ENCODE results near the gene NTRK1.

NTRK1 gene

DNA sequence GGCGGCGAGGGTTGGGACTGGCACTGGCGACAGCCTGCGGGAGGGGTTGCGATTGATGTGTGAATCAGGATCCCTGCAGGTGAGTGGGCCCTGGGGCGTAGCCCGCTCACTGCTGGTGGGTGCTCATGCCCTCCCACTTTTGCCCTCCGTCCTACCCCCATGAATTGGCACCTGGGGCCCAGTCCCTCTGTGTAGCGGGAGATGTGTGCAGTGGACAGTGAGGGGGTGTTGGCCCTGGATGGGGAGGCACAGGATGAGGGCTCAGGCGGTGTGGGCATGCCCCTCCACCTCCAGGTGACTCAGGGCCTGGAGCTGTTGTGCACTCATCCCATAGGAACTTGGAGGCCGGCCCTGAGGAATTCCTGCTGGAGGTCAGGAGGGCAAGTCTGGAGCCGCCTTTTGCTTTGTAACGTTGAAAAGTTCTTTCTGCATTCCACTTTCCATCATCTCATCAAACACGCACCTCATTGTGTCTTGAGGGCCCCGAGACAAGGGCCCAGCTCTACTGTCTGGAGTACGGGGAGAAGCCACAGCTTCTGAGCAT is 35.9 kb downstream of the NTRK1 start:
- DNase-seq (ENCODE audit: low spot score in 2 of 2), result peak in 1 of 2 experiments; percentile 29
- peaks cover 6% of the 10 kb centered on the region for H3K4me1 ChIP-seq
- no peaks in the 10 kb centered on the region for H3K36me3 ChIP-seq (replicated peaks)
- no peak overlapping the region for H3K4me3 ChIP-seq
- in situ Hi-C loops (cut with MboI; ENCODE audit: low sequenced_read_pairs), result no loop called here
- H3K9me3 ChIP-seq, result no peaks in the 10 kb centered on the region
- no peaks in the 10 kb centered on the region for H3K27me3 ChIP-seq (ENCODE audit: low read depth)

DNA sequence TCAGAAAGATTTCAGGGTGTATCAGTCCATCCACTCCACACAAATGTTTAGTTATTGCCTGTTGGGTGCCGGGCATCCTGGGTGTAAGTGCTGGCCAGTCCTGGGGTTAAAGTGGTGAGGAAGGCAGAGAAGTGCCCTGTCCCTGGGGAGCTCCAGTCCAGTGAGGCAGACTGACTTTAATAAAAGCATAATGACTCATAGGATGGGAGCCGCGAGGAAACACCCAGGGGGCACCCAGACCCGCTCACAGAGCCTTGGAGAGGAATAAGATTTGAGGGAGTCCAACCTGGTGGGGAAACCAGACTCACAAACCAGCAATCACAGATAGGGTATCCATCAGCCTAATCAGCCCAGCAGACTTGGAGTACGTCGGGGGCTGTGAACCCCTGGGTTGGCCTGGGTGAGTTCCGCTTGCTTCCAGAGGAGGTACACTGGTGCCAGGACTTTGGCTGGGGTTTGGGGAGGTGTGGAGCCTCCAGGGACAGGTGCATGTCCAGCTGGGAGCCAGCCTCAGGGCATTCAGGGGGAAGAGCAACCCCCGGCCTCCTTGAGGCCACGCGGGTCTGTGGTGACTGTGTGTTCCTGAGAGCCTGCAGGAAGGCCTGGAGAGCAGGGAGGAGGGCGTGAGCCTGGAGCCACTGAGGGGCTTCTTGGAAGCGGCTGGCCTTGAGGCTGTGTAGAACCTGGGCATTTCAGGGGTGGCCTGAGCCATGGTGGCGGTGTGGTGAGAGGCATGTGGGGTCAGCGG is 36.6 kb downstream of the NTRK1 start:
- Histone ChIP-seq H3K4me3 (no peak overlapping the region), H3K27me3 (ENCODE audit: low read depth) (no peaks in the 10 kb centered on the region), H3K4me1 (no peaks in the 10 kb centered on the region; the same call in 1 of the 2 replicates), H3K9me3 (no peaks in the 10 kb centered on the region), H3K36me3 (replicated peaks) (no peaks in the 10 kb centered on the region)
- DNase-seq (ENCODE audit: low spot score in 2 of 2), result no peak
- in situ Hi-C loops (cut with MboI; ENCODE audit: low sequenced_read_pairs), result no loop called here

DNA sequence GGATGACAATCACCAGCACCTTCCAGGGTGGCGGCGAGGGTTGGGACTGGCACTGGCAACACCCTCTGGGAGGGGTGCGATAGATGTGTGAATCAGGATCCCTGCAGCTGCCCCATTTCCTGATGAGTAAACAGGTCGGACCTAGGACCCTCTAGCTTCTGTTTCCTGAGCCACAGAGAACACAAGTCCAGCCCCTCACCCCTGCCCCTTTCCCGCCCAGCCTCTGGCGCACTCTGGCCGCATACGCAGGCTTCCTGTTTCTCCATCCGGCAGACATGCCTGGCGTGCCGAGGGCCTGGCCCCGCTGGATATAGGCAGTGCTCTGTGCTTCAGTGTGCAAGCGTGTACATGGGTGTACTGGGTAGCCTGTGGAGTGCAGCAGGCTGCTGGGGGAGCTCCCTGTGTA is 37.5 kb downstream of the NTRK1 start:
- in situ Hi-C loops (cut with MboI; ENCODE audit: low sequenced_read_pairs), result no loop called here
- no peak overlapping the region for H3K4me3 ChIP-seq
- no peaks in the 10 kb centered on the region for H3K27me3 ChIP-seq (ENCODE audit: low read depth)
- no peak for DNase-seq (ENCODE audit: low spot score in 2 of 2)
- no peaks in the 10 kb centered on the region for H3K4me1 ChIP-seq
- H3K9me3 ChIP-seq, result no peaks in the 10 kb centered on the region
- no peaks in the 10 kb centered on the region for H3K36me3 ChIP-seq (replicated peaks)

DNA sequence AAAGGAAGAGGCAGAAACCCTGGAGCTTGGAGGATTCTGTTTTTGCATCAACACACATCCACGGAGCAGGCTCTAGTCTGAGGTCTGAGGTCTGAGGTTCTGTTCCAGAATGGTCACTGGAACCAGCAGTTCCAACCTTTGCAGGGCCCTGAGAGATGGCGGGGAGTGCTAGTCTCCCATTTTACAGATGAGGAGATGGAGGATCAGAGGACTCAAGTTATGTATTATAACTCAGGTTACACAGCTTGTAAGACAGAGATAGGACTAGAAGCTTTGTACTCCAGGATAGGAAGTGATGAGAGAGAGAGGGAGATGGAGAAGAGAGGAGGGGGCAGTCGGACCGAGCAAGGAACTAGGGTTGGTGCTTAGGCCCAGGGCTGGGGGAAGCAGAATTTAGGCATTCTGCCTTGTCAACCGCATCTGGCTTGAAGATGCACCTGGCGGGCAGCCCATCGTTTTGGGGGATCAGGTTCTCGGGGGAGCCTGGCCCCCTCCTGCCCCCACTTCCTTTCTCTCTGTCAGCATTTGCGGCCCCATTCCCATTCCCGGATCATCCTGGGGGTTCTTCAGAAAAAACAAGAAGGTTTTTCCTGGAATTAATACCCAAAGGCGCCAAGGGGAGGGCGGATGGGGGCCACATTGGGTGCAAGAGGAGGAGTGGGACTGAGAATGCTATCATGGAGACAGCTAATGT is 38.5 kb downstream of the NTRK1 start:
- no peaks in the 10 kb centered on the region for H3K9me3 ChIP-seq
- no peaks in the 10 kb centered on the region for H3K27me3 ChIP-seq (ENCODE audit: low read depth)
- H3K36me3 ChIP-seq (replicated peaks), result no peaks in the 10 kb centered on the region
- H3K4me3 ChIP-seq, result no peak overlapping the region
- no peaks in the 10 kb centered on the region for H3K4me1 ChIP-seq
- DNase-seq (ENCODE audit: low spot score in 2 of 2), result no peak
- in situ Hi-C loops (cut with MboI; ENCODE audit: low sequenced_read_pairs), result no loop called here

DNA sequence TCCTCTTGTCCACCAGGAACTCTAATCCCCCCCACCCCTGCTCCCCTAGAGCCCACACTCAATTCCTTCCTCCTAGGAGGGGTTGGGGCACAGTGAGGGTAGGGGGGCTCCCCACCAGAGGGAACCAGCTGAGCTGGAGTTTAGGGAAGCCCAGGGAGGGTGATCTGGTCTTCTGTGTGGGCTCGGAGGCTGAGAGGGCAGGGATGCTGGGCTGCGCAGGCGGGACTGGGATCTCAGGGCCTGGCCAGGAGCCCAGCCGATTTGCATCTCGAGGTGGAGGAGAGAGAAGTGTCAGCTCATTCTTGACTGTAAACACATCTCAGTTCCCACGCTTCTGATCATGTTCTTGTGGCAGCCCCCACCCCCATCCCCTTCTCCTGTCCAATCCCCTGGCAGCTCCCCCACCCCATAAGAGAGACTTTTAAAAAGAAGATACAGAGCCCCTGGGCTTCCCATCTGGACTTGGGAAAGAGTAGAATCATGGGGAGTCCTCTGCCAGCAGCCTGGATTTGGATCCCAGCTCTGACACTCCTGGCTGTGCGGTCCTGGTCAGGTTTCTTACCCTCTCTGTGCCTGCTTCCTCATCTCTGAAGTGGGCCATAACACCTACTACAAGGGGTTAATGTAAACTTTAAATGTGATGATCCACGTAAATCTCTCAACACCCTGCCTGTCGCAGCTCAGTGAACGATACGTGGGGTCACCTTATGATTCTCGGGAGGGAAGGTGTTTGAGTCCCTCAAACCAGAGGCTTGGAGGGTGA is 39.5 kb downstream of the NTRK1 start:
- Histone ChIP-seq H3K27me3 (ENCODE audit: low read depth) (0 out of 2 replicates have a peak, but pooled peaks cover 4% of the 10 kb centered on the region), H3K36me3 (replicated peaks) (no peaks in the 10 kb centered on the region), H3K4me1 (no peaks in the 10 kb centered on the region), H3K4me3 (no peak overlapping the region), H3K9me3 (no peaks in the 10 kb centered on the region)
- in situ Hi-C loops (cut with MboI; ENCODE audit: low sequenced_read_pairs), result no loop called here
- DNase-seq (ENCODE audit: low spot score in 2 of 2), result no peak

DNA sequence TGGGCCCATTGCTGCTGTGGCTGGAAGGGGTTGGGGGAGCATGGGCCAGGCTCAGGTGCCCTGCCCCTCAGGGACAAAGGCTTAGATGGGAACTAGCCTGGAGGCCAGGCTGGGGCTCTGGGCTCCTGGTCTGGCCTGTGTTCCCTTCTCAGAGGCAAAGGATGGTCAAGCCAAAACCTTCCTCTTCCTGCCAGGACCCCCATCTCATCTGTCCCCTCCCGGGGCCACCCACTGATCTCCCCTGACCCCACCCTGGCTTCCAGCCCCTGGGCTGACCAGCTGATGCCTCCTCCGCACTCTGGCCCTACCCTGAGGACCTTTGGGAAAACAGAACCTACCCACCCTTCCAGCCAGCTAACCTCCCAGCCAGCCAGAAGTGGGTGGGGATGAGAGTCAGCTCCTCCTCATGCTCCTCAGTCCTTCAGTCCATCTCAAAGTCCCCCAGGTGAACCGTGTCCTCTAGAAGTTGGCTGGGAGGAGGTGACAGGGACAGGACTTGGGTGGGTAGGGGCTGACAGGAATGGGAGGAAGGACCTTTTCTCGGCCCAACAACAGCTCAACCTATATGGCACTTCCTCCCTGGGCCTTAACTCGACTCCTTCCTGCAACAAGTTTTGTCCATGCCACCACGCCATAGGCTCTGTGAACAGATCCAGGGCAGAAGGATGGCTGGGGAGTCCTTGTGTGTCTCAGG is 40.4 kb downstream of the NTRK1 start:
- no peak overlapping the region for H3K4me3 ChIP-seq
- H3K27me3 ChIP-seq (ENCODE audit: low read depth), result 0 out of 2 replicates have a peak, but pooled peaks cover 4% of the 10 kb centered on the region
- in situ Hi-C loops (cut with MboI; ENCODE audit: low sequenced_read_pairs), result no loop called here
- no peaks in the 10 kb centered on the region for H3K4me1 ChIP-seq
- H3K9me3 ChIP-seq, result no peaks in the 10 kb centered on the region
- H3K36me3 ChIP-seq (replicated peaks), result no peaks in the 10 kb centered on the region
- DNase-seq (ENCODE audit: low spot score in 2 of 2), result no peak

DNA sequence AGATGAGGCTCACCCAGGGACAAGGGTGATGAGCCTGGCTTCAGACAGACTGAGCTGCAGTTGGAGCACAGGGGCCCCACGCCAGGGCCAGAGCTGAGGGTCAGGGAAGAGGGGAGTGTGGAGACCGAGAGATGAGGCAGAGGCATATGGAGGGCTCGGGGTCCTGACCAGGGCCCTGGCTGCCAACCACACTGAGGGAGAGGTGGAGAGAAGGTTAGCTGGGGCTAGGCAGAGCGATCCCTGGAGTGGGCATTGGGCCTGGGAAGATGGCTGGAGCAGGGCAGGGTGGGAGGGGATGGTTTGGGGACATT is 40.9 kb downstream of the NTRK1 start:
- Histone ChIP-seq H3K27me3 (ENCODE audit: low read depth) (0 out of 2 replicates have a peak, but pooled peaks cover 4% of the 10 kb centered on the region), H3K36me3 (replicated peaks) (no peaks in the 10 kb centered on the region), H3K4me3 (no peak overlapping the region), H3K4me1 (no peaks in the 10 kb centered on the region), H3K9me3 (no peaks in the 10 kb centered on the region)
- DNase-seq (ENCODE audit: low spot score in 2 of 2), result no peak
- in situ Hi-C loops (cut with MboI; ENCODE audit: low sequenced_read_pairs), result no loop called here

DNA sequence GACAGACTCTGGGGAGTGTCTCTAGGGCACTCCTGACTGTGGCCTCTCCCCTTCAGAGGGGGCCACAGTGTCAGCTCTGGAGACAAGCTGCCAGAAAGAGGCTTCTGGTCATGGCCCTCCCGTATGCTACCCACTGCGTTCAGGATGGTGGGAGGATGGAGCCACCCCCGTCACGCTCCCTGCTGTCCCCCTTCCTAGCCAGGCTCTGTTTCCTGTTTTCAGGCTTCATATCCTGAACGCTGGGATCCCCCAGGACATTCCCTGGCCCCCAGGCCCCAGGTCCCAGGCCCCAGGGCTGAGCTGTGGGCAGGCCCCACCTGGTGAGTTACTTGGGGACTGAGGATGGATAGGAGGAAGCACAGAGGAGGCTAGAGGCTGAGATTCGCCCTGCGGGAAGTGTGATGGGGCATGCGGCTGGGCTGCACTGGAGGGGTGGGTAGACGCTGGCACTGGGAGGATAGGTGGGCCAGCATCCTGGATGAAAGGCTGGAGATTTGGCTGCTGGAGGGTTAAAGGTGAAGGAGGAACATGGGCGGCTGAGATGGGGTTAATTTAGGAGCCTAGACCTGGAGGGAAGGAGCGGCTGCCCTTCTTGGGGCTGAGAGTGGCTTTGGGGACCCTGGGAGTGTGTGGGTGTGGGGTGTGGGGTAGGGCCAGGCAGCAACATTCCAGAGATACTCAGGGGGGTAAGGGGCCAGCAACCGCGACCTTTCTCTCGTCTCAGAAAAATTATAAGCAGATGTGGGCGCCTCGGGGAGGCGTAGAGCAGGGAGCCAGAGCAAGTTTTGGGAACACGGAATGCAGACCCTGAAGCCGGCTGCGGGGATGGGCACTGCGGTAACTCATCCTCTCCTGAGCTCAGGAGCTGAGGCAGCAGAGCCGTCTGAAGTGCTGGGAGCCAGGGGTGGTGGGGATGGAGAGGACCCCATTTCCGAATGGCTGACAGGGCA is 41.6 kb downstream of the NTRK1 start:
- Histone ChIP-seq H3K4me3 (no peak overlapping the region), H3K9me3 (no peaks in the 10 kb centered on the region), H3K27me3 (ENCODE audit: low read depth) (0 out of 2 replicates have a peak, but pooled peaks cover 4% of the 10 kb centered on the region), H3K36me3 (replicated peaks) (no peaks in the 10 kb centered on the region), H3K4me1 (no peaks in the 10 kb centered on the region)
- in situ Hi-C loops (cut with MboI; ENCODE audit: low sequenced_read_pairs), result no loop called here
- no peak for DNase-seq (ENCODE audit: low spot score in 2 of 2)

DNA sequence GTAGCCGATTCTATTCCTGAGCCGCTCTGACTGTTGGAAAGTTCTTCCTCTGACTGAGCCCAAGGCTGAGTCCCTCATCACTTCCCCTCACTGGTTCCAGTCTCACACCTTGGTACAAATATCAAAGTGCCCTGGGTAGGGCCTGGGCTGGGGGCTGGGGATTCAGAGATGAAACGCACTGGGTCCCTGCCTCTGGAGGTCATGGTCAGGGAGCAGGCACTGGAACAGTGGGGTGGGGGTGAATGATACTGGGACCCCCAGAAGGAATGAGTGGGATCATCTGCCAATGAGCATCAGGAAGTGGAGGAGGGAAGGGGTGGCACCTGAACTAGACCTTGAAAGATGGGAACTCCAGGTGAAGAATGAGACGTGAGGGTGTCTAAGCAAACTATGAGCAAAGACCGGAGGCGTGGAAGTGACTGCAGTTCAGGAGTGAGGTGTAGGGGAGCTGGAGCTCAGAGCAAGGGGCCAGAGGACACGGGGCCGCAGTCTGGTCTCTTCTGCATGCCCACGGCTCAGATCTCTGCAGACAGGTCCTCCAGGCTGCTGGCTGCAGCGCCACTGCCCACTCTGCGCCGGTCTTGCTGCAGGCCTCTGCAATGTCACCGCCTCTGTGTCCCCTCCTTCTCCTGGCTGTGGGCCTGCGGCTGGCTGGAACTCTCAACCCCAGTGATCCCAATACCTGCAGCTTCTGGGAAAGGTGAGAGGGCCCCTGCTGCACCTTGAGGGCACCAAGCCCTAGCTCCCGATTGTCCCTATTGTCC is 42.8 kb downstream of the NTRK1 start:
- Histone ChIP-seq H3K27me3 (ENCODE audit: low read depth) (0 out of 2 replicates have a peak, but pooled peaks cover 4% of the 10 kb centered on the region), H3K4me3 (no peak overlapping the region), H3K9me3 (no peaks in the 10 kb centered on the region), H3K36me3 (replicated peaks) (no peaks in the 10 kb centered on the region), H3K4me1 (no peaks in the 10 kb centered on the region)
- in situ Hi-C loops (cut with MboI; ENCODE audit: low sequenced_read_pairs), result no loop called here
- no peak for DNase-seq (ENCODE audit: low spot score in 2 of 2)

DNA sequence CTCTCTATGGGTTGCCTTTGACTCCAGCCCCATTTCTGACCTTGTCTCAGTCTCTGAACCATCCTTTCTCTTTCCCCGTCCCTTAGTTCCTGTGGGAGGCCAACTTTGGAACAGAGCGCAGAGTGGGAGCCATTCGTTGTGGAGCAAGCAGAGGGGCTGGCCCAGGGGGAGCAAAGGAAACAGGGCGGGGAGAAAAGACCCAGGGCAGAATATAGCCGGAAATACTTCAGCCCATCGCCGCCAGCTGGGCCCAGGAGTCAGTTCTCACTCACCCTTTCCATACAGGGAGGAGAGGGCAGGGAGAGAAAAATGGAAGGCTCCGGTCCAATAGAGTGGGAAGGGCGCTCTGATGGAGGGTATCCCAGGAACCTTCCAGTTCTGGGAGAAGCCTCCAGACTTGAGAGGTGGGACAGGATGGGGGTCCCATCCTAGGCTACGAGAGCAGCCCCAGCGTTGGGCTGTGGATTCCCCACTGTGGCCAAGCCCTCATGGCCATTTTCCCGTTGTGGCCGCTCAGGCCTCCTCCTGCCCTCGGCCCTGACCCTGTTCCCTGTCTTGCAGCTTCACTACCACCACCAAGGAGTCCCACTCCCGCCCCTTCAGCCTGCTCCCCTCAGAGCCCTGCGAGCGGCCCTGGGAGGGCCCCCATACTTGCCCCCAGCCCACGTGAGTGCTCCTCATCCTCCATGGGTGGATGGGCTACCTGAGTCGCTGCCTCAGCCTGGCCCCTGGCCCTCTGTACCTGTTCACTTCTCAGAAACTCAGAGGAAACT is 43.7 kb downstream of the NTRK1 start:
- in situ Hi-C loops (cut with MboI; ENCODE audit: low sequenced_read_pairs), result no loop called here
- Histone ChIP-seq H3K4me3 (no peak overlapping the region), H3K36me3 (replicated peaks) (no peaks in the 10 kb centered on the region), H3K4me1 (no peaks in the 10 kb centered on the region), H3K27me3 (ENCODE audit: low read depth) (0 out of 2 replicates have a peak, but pooled peaks cover 4% of the 10 kb centered on the region), H3K9me3 (no peaks in the 10 kb centered on the region)
- no peak for DNase-seq (ENCODE audit: low spot score in 2 of 2)

DNA sequence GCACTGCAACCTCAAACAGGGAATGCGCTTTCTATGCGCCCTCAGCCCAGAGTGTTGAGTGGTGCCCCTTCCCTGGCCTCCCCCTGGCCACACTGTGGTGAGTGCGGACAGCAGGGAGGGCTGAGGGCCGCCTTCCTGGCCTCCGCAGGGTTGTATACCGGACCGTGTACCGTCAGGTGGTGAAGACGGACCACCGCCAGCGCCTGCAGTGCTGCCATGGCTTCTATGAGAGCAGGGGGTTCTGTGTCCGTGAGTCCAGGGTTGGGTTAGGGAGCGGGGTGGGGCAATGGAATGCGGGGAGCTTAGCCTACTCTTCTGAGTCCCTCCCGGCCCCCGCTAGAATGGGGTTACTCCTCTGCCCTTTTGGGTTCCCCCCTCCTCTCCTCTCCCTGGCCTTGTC is 44.5 kb downstream of the NTRK1 start:
- no peak for DNase-seq (ENCODE audit: low spot score in 2 of 2)
- in situ Hi-C loops (cut with MboI; ENCODE audit: low sequenced_read_pairs), result no loop called here
- 0 out of 2 replicates have a peak, but pooled peaks cover 4% of the 10 kb centered on the region for H3K27me3 ChIP-seq (ENCODE audit: low read depth)
- H3K4me3 ChIP-seq, result no peak overlapping the region
- no peaks in the 10 kb centered on the region for H3K9me3 ChIP-seq
- H3K36me3 ChIP-seq (replicated peaks), result no peaks in the 10 kb centered on the region
- H3K4me1 ChIP-seq, result no peaks in the 10 kb centered on the region
